HG03558 (cell line): ENCODE data around the gene SMYD3.

Source experiments
- ATAC-seq: cut with Tn5 transposase; IDR thresholded peaks from one replicate; pipeline ENCODE4 v1.9.1; 2021; ENCODE audit warnings: moderate number of reproducible peaks; ENCODE audit not compliant: unreplicated experiment; ENCODE audit errors: extremely low read depth

SMYD3 gene

DNA sequence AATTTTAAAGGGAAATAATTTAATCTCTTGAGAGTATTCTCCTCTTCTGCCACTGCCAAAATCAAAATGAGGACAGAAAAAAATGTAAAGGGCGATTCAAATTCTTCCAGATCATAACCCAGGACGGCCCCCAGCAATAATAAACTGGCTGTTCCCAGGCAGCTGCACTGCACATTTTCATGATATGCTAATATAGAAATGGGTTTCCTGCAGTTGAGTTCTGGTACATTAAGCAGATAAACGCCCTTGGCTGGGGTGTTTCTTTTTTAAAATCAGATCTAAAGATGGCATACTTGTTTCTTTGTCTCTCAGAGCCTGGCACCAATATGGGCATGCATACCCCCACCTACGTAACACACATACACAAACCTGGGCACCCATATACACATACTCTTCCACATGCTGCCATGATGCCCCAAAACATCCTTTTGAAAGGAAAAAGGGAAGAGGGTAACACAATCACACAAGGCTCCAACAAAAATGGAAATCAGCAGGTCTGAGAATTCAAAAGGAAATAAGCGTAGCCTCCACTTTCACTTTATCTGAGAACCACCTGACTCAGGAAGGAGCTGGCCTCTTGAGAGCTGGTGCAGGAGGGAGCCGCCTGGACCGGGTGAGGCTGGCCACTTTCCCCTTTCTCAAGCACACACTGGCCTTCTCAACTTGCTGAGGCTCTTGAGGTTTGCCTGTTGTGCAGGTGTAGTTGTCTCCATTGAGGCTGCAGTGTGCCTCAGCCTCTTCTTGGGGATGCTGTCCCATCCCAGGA is 698.9 kb downstream of the SMYD3 start:
- no peak for ATAC-seq

DNA sequence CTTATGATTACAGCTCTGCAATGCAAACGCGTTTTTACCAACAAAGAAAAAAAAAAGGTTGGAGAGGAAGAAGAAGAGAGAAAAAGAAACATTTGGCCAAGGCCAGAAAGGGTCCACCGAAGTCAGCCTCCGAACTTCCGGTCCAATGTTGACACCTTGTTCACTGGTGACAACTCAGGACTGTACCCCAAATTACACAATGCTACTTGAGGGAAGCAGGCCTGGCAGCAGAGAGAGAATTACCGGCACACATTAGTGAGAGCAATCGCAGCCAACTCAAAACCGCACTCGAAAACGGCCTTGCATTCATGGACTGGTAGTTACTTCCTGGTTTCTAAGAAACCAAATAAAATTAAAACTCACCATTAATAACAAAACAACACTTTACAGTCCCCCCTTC is 699.8 kb downstream of the SMYD3 start:
- ATAC-seq = peak; percentile 84

DNA sequence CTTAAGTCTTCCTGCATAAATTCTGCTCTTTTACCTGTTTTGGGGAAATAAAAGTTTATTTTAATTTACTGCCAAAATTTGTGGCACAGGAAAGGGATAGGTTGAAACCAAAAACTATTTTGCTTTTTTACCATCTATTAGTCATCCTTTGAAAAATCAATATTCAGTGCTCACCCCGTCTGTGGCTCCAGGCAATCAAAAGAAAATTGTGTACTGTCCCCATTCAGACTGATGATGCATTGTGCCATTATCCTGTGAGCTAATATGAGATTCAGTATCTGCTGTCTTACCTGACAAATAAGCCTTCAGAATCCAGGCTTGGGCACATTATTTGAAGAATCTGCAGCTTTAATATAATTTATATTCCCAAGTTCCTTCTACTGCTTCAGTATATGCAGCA is 701.5 kb downstream of the SMYD3 start:
- no peak for ATAC-seq

DNA sequence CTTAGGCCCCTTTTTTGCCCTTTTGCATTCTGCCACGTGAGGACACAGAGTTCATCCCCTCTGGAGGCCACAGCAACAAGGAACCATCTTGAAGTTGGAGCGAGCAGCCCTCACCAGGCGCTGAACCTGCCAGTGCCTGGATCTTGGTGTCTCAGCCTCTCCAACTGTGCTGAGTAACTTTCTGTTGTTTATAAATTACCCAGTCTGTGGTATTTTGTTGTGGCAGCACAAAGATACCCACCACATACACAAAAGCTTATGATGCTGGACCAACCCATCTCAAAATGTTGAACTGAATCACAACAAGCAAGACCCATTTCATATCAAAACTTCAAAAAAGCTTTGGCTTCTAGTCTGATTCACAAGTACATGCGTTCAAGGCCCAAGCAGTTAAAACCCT is 702.4 kb downstream of the SMYD3 start:
- ATAC-seq = no peak

DNA sequence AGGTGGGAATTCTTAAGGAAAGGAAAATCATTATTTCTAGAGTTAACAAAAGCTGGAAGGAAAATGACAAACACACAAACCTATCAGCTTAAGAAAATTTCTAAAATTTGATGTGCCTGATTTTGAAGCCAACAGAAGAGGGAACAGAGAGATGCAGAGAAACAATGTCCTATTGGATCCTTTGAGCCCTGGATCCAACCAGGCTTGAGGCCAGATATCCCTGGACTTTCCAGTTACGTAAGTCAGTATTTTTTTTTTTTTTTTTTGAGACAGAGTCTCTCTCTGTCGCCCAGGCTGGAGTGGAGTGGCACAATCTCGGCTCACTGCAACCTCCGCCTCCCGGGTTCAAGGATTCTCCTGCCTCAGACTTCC is 703.4 kb downstream of the SMYD3 start:
- ATAC-seq = no peak

DNA sequence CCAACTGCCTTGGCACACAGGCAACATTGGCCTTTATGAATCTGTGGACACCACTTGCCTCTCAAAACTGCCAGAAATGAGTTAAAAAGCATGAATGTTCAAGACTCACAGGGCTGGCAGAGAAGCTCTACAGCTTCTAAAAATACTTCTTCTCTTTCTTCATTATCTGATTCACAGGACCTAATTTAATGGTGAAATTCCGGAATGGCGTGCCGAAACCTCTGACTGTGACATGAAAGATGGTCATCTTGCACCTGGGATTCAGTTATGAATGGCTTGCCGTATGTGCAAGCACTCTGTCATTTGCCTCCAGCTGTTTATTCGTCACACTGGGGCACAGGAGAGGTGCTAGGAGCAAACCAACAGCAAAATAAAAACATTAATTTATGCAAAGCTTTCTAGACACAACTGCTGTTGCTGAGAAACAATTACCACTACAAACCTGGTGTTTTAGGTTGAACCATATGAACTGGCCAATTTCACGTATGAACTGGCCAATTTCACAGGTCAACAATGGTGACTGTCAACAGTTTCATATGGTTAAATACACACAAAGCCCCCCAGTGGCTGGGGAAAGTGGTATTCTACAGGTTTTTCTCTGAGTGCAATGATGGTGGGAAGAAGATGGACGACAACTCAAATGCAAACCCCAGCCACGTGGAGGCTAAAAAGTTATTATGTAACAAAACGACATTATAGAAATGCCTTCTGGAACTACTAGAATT is 704.0 kb downstream of the SMYD3 start:
- no peak for ATAC-seq

DNA sequence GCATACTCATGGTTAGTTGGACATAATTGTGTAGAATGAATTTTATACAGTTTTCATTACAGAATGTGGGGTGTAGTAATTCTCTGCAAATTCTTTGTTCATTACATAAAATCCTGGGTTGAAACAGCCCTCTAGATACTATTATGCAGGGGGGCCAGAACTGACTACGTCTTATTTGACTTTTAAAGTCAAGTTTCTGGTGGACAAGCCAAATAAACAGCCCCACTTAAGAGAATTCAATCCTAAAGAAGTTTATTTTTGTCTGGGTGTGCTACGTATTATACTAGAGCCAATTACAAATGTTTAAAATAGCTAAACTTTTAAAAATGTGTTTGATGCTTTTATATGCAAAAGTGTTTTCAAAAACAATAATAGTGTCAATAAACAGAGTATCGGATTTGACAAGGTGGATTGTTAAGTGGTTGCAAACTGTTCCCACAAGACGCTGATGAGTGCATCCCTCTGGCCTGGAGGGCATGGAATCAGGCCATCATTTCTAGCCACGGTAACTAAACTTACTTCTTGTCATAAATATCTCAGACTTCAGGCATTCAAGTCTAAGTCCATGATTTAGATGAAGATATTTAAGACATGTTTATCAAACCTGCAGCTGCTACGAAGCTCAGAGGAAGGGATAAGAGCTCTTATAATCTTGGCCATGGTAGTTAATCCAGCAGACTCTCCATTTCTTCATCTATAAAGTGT is 706.0 kb downstream of the SMYD3 start:
- no peak for ATAC-seq

DNA sequence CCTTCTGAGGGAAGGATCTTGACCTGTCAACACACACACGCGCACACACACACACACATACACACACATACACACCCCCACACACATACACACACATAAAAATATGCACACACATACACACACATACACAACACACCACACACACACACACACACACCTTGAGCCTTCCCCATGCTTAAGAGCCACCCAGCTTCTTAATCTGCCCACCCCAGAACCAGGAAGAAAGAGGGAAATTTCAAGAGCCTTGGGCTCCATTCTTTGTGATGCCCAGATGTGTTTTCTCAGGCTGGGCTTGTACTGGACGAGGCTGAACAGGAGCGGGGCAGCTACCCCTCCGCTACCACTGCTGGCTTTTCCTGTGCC is 708.7 kb downstream of the SMYD3 start:
- ATAC-seq = no peak

DNA sequence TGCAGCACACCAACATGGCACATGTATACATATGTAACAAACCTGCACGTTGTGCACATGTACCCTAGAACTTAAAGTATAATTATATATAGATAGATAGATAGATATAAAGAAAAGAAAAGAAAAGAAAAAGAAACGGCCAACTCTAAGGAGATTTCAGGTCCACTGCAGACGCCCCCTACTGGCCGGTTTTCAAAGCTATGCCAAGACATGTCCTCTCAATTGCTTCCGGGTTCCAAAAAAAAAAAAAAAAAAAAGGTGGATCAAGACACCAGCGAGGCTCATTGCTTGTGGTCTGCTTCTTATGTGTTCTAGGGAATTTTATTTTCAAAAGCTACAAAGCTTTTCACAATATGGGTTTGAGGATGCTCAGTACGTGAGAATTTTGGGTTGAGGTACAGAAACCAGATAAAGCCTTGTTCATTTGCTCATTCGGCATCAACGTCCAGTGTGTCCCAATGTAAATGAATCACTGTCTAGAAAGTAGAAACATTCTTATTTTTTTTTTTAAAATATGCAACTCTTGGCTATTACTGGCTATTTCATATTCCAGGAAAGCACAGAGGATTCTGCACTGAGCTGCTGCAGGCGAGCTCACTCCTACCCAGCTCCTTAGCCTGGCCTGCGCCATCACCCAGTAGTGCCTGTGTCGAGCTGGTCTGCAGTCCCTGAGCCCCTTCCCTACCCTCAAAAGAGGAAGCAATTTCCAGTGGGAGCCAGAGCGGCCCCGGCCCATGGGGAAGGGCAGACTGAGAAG is 709.3 kb downstream of the SMYD3 start:
- ATAC-seq = no peak

DNA sequence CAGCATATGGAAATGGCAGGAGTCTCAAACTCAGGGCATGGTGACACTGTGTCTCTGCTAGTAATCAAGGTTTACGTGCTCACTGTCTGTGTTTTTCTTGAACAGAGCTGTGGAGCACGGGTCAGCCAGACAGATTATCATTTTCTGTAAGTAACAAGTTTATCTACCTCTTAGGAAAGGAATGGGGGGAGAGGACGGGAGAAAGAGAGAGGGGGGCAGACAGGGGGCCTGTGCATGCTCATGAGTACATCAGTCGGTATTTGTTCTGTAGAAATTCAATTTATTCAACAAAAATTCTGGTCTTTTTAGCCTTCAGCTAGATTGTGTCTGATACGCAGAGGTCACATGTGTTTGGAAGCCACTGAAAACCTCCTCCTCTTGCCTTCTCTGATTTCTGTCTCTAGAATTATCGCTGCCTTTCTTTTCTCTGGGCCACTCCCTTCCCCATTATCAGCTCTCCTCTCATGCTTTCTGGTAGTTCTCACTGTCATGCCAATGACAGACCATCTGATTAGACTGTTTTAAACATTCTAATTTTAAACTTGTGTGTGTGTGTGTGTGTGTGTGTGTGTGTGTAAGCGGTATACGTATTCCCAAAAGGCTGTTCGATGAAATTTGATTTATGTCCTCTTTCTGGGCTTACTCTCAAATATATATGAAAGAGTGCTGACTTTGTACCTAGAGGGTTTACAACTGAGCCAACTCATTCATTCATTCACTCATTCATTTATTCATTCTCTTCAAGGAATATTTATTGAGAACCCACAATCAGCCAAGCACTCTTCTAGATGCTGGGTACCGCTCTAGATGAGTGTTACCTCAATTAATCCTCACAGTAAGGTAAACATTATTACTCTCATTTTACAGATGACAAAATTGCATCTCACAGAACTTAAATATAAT is 715.4 kb downstream of the SMYD3 start:
- ATAC-seq = no peak

DNA sequence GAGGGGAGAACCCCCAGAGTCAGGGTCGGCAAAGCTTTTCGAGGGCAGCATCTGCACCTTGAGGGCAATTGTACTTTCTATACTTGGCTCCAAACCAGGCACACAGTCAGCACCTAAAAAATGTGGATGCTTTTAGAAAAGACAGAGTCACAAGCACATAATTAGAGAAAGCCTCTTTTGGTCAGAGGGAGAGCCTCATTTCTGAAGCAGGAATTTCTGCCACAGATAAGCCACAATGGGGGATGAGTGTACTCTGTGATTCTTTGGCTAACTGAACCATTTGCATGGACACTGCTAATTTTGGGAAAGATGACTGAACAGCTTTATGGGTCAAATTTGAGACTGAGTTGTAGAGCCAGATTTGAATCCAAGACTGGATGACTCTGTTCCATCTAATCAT is 716.6 kb downstream of the SMYD3 start:
- ATAC-seq = no peak

DNA sequence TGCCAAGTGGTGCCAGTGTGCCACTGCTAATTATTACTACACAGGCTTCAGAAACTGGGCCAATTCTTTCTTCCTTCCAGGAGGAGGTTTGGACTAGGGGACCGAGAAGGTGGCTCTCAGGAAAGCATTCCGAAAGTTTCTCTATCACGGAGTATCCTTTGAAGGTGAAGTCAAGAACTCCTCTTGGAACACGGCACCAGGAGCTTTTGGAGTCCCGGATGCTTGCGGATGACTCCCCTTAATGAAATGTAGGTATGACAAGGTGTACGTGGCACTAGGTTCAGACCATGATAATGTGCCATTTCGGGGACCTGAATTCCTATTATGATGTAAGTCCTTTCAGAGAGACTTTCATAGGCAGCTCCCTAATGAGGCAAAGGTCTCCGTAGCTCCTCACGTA is 718.2 kb downstream of the SMYD3 start:
- no peak for ATAC-seq

DNA sequence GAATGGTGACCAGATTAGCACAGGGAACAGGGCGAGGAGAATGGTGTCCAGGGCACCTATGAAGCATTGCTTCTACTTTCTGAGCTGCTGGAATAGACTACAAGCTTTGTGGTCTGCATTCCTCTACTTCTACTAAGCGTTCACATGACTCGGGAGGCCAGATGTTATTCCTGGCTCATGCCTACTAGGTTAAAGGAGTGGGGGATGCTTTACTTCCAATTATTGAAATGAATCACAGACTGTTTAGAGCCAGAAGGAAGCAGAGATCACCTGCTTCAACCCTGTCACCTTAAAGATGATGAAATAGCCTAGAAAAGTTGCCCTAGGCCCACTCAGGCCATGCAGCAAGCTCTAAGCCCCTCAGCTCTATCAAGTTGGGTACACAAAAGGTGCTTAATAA is 718.8 kb downstream of the SMYD3 start:
- ATAC-seq = no peak

DNA sequence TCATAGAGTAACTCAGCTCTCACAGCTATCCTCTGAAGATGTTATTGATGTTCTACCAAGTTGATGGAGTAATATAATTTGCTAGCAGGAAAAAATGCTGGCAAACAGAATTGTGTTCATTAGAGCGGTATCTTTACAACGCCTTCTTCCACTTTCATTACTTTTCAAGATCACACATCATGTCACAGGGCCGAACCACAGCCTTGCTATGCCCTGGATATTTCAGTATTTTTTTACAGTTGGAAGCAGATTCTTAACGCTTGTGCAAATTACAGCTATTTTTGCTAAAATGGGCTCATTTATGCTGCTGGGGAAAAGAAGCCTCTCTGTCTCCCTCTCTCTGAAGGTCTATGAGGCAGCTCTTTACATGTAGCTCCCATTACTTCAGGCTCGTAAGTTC is 720.1 kb downstream of the SMYD3 start:
- no peak for ATAC-seq

DNA sequence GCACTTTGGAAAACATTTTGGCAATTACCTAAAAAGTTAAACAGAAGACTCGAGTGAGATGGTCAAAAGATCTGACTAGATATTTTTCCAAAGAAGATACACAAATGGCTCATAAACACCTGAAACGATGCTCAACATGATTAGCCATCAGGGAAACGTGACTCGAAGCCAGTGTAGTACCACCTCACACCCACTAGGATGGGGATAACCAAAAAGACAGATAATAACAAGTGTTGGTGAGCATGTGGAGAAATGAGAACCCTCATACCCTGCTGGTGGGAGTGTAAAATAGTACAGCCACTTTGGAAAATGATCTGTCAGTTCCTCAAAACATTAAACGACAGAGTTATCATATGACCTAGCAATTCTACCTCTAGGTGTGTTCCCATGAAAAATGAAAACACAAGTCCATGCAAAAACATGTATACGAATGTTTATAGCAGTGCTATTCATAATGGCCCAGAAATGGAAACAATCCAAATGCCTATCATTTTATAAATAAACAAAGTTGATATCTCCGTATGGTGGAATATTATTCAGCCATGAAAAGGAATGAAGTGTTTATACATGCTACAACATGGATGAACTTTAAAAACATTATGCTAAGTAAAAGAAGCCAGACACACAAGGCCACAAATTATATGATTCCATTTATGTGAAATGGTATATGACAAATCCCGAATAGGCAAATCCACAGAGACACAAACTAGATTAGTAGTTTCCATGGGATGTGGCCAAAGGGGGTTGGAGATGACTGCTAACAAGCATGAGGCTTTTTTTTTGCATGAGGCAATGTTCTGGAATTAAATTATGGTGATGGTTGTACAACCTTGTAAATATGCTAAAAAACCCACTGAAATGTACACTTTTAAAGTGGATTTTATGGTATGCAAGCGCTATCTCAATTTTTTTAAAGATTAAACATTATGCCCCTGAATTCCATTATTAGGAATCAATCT is 727.0 kb downstream of the SMYD3 start:
- no peak for ATAC-seq

DNA sequence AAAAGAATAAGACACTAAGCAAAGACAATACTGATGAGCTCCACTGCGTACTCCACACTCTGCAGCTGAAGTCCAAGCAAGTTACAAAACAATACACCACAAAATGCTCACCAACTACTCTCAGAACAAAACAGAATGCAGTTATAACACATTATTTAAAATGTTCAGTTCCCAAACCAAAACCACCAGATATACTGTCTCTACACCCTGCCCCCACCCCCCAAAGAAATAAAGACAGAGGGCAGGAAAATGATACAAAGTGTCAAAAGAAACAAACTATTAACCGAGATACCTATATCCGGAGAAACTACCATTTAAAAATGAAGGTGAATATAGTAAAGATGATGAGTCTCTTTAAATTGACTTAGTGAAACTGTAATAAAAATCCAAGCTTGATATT is 729.3 kb downstream of the SMYD3 start:
- no peak for ATAC-seq

DNA sequence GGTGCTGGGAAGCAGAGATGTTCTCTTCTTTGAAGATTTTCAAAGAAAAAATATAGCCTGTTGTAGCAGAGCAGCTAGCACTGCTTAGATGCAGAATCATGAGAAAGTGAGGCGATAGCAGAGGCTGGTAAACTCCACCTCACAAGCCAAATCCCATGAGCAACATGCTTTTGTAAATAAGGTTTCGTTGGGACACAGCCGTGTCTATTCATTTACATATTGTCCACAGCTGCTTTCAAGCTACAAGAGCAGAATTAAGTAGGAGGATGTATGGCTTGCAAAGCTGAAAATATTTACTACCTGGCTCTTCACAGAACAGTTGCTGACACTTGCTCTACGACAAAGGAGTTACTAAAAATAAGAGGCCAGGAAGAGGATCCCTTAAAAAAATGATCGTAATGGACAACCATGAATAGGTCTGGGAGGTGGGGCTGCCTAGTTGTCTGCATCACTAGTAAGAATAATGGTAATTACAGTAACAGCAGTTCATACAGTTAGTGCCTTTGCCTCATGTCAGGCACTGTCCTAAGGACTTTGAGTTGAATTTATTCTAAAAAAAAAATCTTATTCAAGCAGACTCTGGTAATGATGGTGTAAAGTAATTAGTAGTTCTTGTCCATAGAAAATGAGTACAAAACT is 730.3 kb downstream of the SMYD3 start:
- ATAC-seq = no peak

DNA sequence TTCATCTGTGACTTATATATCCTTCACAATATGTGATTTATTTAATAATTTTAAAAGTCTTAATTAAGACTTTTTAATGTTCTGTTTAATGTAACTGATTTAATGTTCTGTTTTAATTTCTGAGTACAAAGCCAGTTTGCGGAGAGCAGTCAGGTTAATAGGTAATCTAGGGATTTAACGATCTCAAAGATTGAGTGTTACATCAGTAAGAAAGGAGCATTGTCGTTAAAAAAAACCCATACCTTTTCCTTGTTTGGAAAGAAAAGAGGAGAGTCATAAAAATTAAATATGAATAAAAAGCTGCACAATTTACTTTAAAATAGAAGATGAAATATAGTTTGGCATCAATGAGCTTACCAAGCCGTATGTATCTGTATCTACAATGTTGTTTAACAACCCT is 730.9 kb downstream of the SMYD3 start:
- no peak for ATAC-seq
